ENCODE data around the gene REG3A. TPM values are rescaled to one million over a fixed set of nuclear protein-coding genes. Genes with fewer than 3 reads are reported as not detected.

Gene REG3A
- total and polyA plus RNA-seq, 10 donors = 0.93 to 11.2 (median 4.6) TPM; not detected in 6

DNA sequence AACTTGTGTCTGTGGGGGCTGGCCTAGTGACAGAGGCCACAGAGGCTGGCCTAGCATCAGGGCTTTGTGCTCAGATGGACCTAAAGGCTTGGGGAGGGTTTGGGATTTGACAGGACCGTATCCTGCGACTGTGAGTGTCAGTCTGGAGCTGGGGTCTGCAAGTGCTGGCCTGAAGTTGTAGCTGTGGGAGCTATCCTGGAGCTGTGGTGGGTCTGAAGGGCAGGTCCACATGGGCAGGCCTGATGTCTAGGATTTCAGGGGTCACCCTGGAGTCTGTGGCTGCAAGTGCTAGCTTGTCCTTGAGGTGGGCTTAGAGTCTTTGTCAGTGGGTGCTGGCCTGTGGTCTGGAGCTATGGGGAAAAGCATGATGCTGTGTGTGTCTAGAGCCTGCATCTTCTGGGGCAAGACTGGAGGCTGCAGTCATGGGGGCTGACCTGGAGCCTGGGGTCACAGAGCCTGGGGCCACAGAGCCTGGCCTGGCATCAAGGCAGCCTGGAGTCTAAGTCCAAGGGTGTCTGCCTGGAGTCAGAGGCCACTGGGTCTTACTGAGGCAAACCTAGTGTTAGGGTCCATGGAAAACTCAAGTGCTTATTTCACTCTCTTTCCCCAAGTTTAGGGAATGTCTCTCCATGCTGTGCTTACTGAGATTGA, 3.6 kb downstream of the REG3A start:
- no peak for DNase-seq
- TF ChIP-seq POLR2A (IDR thresholded peaks at IDR 0.05) (no peak), POLR2AphosphoS5 (IDR thresholded peaks at IDR 0.05) (no peak)
- TF ChIP-seq, protein P1, sequence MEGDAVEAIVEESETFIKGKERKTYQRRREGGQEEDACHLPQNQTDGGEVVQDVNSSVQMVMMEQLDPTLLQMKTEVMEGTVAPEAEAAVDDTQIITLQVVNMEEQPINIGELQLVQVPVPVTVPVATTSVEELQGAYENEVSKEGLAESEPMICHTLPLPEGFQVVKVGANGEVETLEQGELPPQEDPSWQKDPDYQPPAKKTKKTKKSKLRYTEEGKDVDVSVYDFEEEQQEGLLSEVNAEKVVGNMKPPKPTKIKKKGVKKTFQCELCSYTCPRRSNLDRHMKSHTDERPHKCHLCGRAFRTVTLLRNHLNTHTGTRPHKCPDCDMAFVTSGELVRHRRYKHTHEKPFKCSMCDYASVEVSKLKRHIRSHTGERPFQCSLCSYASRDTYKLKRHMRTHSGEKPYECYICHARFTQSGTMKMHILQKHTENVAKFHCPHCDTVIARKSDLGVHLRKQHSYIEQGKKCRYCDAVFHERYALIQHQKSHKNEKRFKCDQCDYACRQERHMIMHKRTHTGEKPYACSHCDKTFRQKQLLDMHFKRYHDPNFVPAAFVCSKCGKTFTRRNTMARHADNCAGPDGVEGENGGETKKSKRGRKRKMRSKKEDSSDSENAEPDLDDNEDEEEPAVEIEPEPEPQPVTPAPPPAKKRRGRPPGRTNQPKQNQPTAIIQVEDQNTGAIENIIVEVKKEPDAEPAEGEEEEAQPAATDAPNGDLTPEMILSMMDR (IDR thresholded peaks at IDR 0.05 in 8 of 11, conservative IDR thresholded peaks at IDR 0.05 in 3 of 11) = no peak
- H3K9me3 ChIP-seq = peaks cover 0 to 3% (median 0%) of the 10 kb centered on the region in 8 donors
- H3K36me3 ChIP-seq = no peaks in the 10 kb centered on the region
- H3K4me1 ChIP-seq = no peaks in the 10 kb centered on the region
- H3K27me3 ChIP-seq (replicated peaks in 1 of 7) = no peaks in the 10 kb centered on the region
- no peak overlapping the region for H3K4me3 ChIP-seq
- intact Hi-C loops (cut with DNase I; ENCODE audit: low total_unique reads) = no loop called here
- no peak overlapping the region for H3K27ac ChIP-seq
- WGBS, 5 donors = 78 to 93% (median 88%) methylated on average over 2 of the region's 2 CpGs

DNA sequence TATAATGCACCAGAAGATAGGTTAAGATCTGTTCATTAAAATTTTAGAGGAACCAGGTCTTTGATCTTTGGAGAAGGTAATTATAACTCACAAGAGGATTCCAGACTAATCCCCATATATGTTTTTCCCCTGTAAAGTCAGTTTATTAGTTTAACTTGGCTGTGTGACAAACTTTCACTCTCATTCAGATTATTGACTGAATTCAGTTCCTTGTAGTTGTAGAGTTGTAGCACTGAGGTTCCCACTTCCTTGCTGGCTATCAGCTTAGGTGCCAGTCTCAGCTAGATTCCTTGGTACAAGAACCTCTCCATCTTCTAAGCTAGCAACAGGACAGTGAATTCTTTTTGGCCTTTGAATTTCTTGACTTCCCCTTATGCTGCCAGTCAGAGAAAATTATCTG, 20.1 kb downstream of the REG3A start:
- TF ChIP-seq, protein P1 (IDR thresholded peaks at IDR 0.05 in 8 of 11, conservative IDR thresholded peaks at IDR 0.05 in 3 of 11) = no peak
- TF ChIP-seq POLR2AphosphoS5 (IDR thresholded peaks at IDR 0.05) (no peak), POLR2A (IDR thresholded peaks at IDR 0.05) (no peak)
- Histone ChIP-seq H3K27me3 (replicated peaks in 1 of 7) (no peaks in the 10 kb centered on the region), H3K27ac (no peak overlapping the region), H3K4me3 (no peak overlapping the region), H3K9me3 (peaks cover 0 to 4% (median 0%) of the 10 kb centered on the region in 8 donors), H3K36me3 (no peaks in the 10 kb centered on the region), H3K4me1 (no peaks in the 10 kb centered on the region)
- intact Hi-C loops (cut with DNase I; ENCODE audit: low total_unique reads) = no loop called here
- no peak for DNase-seq

GRCh38 chr2:79138385-79138784, 21.2 kb downstream of the REG3A start:
- intact Hi-C loops (cut with DNase I; ENCODE audit: low total_unique reads) = no loop called here
- H3K27me3 ChIP-seq (replicated peaks in 1 of 7) = no peaks in the 10 kb centered on the region
- 81 to 92% (median 83%) methylated on average over 3 of the region's 3 CpGs for WGBS, 5 donors

GRCh38 chr2:79131687-79132086, 27.9 kb downstream of the REG3A start:
- DNase-seq = no peak
- no peaks in the 10 kb centered on the region for H3K27me3 ChIP-seq (replicated peaks in 1 of 7)
- no peaks in the 10 kb centered on the region for H3K4me1 ChIP-seq
- 76 to 90% (median 83%) methylated on average over 4 of the region's 4 CpGs for WGBS, 5 donors
- no peaks in the 10 kb centered on the region for H3K36me3 ChIP-seq
- intact Hi-C loops (cut with DNase I; ENCODE audit: low total_unique reads) = no loop called here
- no peaks in the 10 kb centered on the region for H3K9me3 ChIP-seq
- H3K27ac ChIP-seq = no peak overlapping the region
- TF ChIP-seq POLR2A (IDR thresholded peaks at IDR 0.05) (no peak), POLR2AphosphoS5 (IDR thresholded peaks at IDR 0.05) (no peak)
- TF ChIP-seq, protein P1 (IDR thresholded peaks at IDR 0.05 in 8 of 11, conservative IDR thresholded peaks at IDR 0.05 in 3 of 11) = no peak
- H3K4me3 ChIP-seq = no peak overlapping the region

More at GRCh38 chr2:79138385-79138784, 21.2 kb downstream of the REG3A start:
- Histone ChIP-seq H3K9me3 (peaks cover 0 to 1% (median 0%) of the 10 kb centered on the region in 8 donors), H3K36me3 (no peaks in the 10 kb centered on the region), H3K4me1 (no peaks in the 10 kb centered on the region), H3K27ac (no peak overlapping the region), H3K4me3 (no peak overlapping the region)
- no peak for DNase-seq
- TF ChIP-seq POLR2AphosphoS5 (IDR thresholded peaks at IDR 0.05) (no peak), POLR2A (IDR thresholded peaks at IDR 0.05) (no peak)
- TF ChIP-seq, protein P1 (IDR thresholded peaks at IDR 0.05 in 8 of 11, conservative IDR thresholded peaks at IDR 0.05 in 3 of 11) = no peak

Data from spleen (tissue), 11 donors.